GM19324 (cell line): Measurements from ENCODE around the gene HLA-DOA.
A peak's percentile ranks its signal among the peaks of the same experiment; 100 is the strongest.

Experiments used
- ATAC-seq: cut with Tn5 transposase; IDR thresholded peaks from one replicate; pipeline ENCODE4 v1.9.1; 2021; ENCODE audit warnings: mild to moderate bottlenecking, moderate library complexity; ENCODE audit not compliant: unreplicated experiment, low FRiP score

The HLA-DOA gene

GRCh38 chr6:33008944-33009861 is at the start of gene HLA-DOA:
Gene HLA-DOA, minus strand, starts transcription at chr6:33009591.
- ATAC-seq: peak; percentile 76

- no peak for ATAC-seq
These were observed 48.1 kb upstream of the HLA-DOA start for GRCh38 chr6:33057222-33058150.

- no peak for ATAC-seq
These were observed 43.8 kb upstream of the HLA-DOA start for GRCh38 chr6:33053230-33053629.

- ATAC-seq: no peak
These were observed 43.2 kb upstream of the HLA-DOA start for GRCh38 chr6:33052627-33053026.

- no peak for ATAC-seq
These were observed 40.8 kb upstream of the HLA-DOA start for GRCh38 chr6:33050014-33050810.

- no peak for ATAC-seq
These were observed 40.1 kb upstream of the HLA-DOA start for GRCh38 chr6:33049323-33050013.

GRCh38 chr6:33040157-33040556 is 30.8 kb upstream of the HLA-DOA start:
- no peak for ATAC-seq

GRCh38 chr6:33036535-33036934 is 27.1 kb upstream of the HLA-DOA start:
- ATAC-seq: no peak

GRCh38 chr6:33034554-33034953 is 25.2 kb upstream of the HLA-DOA start:
- ATAC-seq: no peak

GRCh38 chr6:33030245-33030644 is 20.9 kb upstream of the HLA-DOA start:
- ATAC-seq: no peak

- peak; percentile 70 for ATAC-seq
These were observed 20.2 kb upstream of the HLA-DOA start for GRCh38 chr6:33029328-33030184.

GRCh38 chr6:33028220-33028849 is 18.9 kb upstream of the HLA-DOA start:
- ATAC-seq: no peak

- no peak for ATAC-seq
These were observed 15.1 kb upstream of the HLA-DOA start for GRCh38 chr6:33024521-33024920.

GRCh38 chr6:33023536-33023935 is 14.1 kb upstream of the HLA-DOA start:
- ATAC-seq: no peak

GRCh38 chr6:33021917-33022316 is 12.5 kb upstream of the HLA-DOA start:
- no peak for ATAC-seq

- ATAC-seq: peak; percentile 10
These were observed 10.0 kb upstream of the HLA-DOA start for GRCh38 chr6:33019372-33019771.

GRCh38 chr6:33018904-33019303 is 9.5 kb upstream of the HLA-DOA start:
- ATAC-seq: peak; percentile 72

GRCh38 chr6:33018418-33018817 is 9.0 kb upstream of the HLA-DOA start:
- ATAC-seq: no peak
